DND-41 (cell line): ENCODE measurements around the gene TIE1.

Experiments used
- ATAC-seq: fragments of 200-7000 bp; cut with Tn5 transposase; 3 replicates; pipeline ENCODE4 v1.9.1; 2021; ENCODE audit warnings: low read depth; ENCODE audit not compliant: insufficient read depth
- DNase-seq: peaks from one replicate; pipeline ENCODE4 v3.0.0-alpha.2; 2020
- H2AFZ ChIP-seq: 2 replicates; pipeline ENCODE4 v1.6.0; 2012; ENCODE audit warnings: low read depth, low read length
- H3K27ac ChIP-seq: 2 replicates; pipeline ENCODE4 v1.5.1; 2012; ENCODE audit warnings: low read length, inconsistent platforms
- H3K27me3 ChIP-seq: fragments of 200-600 bp; sonication (generic); 2 replicates; pipeline ENCODE4 v1.6.0; 2012; ENCODE audit warnings: low read length, mild to moderate bottlenecking, inconsistent platforms; ENCODE audit not compliant: insufficient read depth, poor library complexity
- H3K36me3 ChIP-seq: 2 replicates; pipeline ENCODE4 v1.5.1; 2012; ENCODE audit warnings: low read length, inconsistent platforms; ENCODE audit not compliant: insufficient read depth
- H3K4me1 ChIP-seq: 2 replicates; pipeline ENCODE4 v1.5.1; 2012; ENCODE audit warnings: mild to moderate bottlenecking, low read length; ENCODE audit not compliant: insufficient read depth
- H3K4me2 ChIP-seq: 2 replicates; pipeline ENCODE4 v1.6.0; 2012; ENCODE audit warnings: mild to moderate bottlenecking, moderate library complexity, low read length, inconsistent platforms; ENCODE audit not compliant: insufficient read depth
- H3K4me3 ChIP-seq, 2 experiments: fragments of 200-600 bp in 1 of 2; shearing (Covaris generic) in 1 of 2; 2 replicates each; pipeline ENCODE4 v1.5.1; 2012 to 2016; ENCODE audit warnings: inconsistent platforms in 2 of 2, low read length in 2 of 2, mild to moderate bottlenecking in 2 of 2, low read depth in 1 of 2, moderate library complexity in 1 of 2
- H3K79me2 ChIP-seq: 2 replicates; pipeline ENCODE4 v1.6.0; 2012; ENCODE audit warnings: low read length, inconsistent platforms; ENCODE audit not compliant: insufficient read depth
- H3K9ac ChIP-seq: 2 replicates; pipeline ENCODE4 v1.6.0; 2012; ENCODE audit warnings: low read depth, mild to moderate bottlenecking, inconsistent platforms, low read length, moderate library complexity
- H3K9me3 ChIP-seq: 2 replicates; pipeline ENCODE4 v1.5.1; 2012; ENCODE audit warnings: low read length, moderate library complexity, mild to moderate bottlenecking, inconsistent platforms; ENCODE audit not compliant: insufficient read depth, severe bottlenecking
- H4K20me1 ChIP-seq: 2 replicates; pipeline ENCODE4 v1.6.0; 2012; ENCODE audit warnings: low read length; ENCODE audit not compliant: insufficient read depth
- CTCF ChIP-seq: IDR thresholded peaks from 2 replicates; pipeline ENCODE4 v1.5.1; 2012; ENCODE audit warnings: borderline replicate concordance, low read length, moderate library complexity, mild to moderate bottlenecking; ENCODE audit not compliant: poor library complexity, severe bottlenecking; ENCODE audit errors: extremely low read depth
- EZH2 ChIP-seq: IDR thresholded peaks from 3 replicates; pipeline ENCODE4 v1.6.1; 2012; ENCODE audit warnings: borderline replicate concordance, low read depth, mild to moderate bottlenecking, moderate library complexity, low read length, inconsistent platforms; ENCODE audit not compliant: severe bottlenecking

The TIE1 gene

GRCh38 chr1:43288785-43289706, 11.7 kb upstream of the TIE1 start:
- Histone ChIP-seq H3K36me3 (no peaks in the 10 kb centered on the region), H3K4me2 (no peak overlapping the region), H3K4me3 (no peak overlapping the region), H4K20me1 (0 out of 2 replicates have a peak, but pooled peaks cover 2% of the 10 kb centered on the region), H2AFZ (no peak overlapping the region), H3K4me1 (no peaks in the 10 kb centered on the region), H3K27me3 (no peaks in the 10 kb centered on the region), H3K79me2 (no peaks in the 10 kb centered on the region), H3K27ac (no peak overlapping the region), H3K9me3 (no peaks in the 10 kb centered on the region), H3K9ac (no peak overlapping the region)
- ATAC-seq (no peak), DNase-seq (no peak)
- TF ChIP-seq EZH2: no peak

- Histone ChIP-seq H3K27ac (no peak overlapping the region), H3K27me3 (no peaks in the 10 kb centered on the region), H3K9me3 (no peaks in the 10 kb centered on the region), H3K36me3 (no peaks in the 10 kb centered on the region), H3K4me3 (no peak overlapping the region), H3K9ac (no peak overlapping the region), H4K20me1 (0 out of 2 replicates have a peak, but pooled peaks cover 2% of the 10 kb centered on the region), H3K4me2 (no peak overlapping the region), H3K4me1 (no peaks in the 10 kb centered on the region), H2AFZ (no peak overlapping the region), H3K79me2 (no peaks in the 10 kb centered on the region)
- no peak for TF ChIP-seq CTCF
- no peak for TF ChIP-seq EZH2
- DNase-seq (no peak), ATAC-seq (no peak)
Measured at GRCh38 chr1:43292216-43292615, 8.6 kb upstream of the TIE1 start.

GRCh38 chr1:43292679-43293078, 8.1 kb upstream of the TIE1 start:
- H3K36me3 ChIP-seq: no peaks in the 10 kb centered on the region
- H4K20me1 ChIP-seq: 0 out of 2 replicates have a peak, but pooled peaks cover 2% of the 10 kb centered on the region
- ATAC-seq (no peak), DNase-seq (no peak)
- H3K4me1 ChIP-seq: no peaks in the 10 kb centered on the region
- H3K4me2 ChIP-seq: no peak overlapping the region
- no peaks in the 10 kb centered on the region for H3K27me3 ChIP-seq
- H3K79me2 ChIP-seq: no peaks in the 10 kb centered on the region
- no peak overlapping the region for H3K27ac ChIP-seq
- H3K9me3 ChIP-seq: no peaks in the 10 kb centered on the region
- TF ChIP-seq CTCF: no peak
- no peak for TF ChIP-seq EZH2
- no peak overlapping the region for H3K4me3 ChIP-seq
- no peak overlapping the region for H2AFZ ChIP-seq
- H3K9ac ChIP-seq: no peak overlapping the region

GRCh38 chr1:43293176-43293575, 7.6 kb upstream of the TIE1 start:
- DNase-seq (no peak), ATAC-seq (no peak)
- no peaks in the 10 kb centered on the region for H3K36me3 ChIP-seq
- H3K4me3 ChIP-seq: no peak overlapping the region
- H3K4me2 ChIP-seq: no peak overlapping the region
- H3K27me3 ChIP-seq: no peaks in the 10 kb centered on the region
- H4K20me1 ChIP-seq: 0 out of 2 replicates have a peak, but pooled peaks cover 2% of the 10 kb centered on the region
- no peaks in the 10 kb centered on the region for H3K4me1 ChIP-seq
- H3K27ac ChIP-seq: no peak overlapping the region
- H2AFZ ChIP-seq: no peak overlapping the region
- H3K9me3 ChIP-seq: no peaks in the 10 kb centered on the region
- TF ChIP-seq EZH2: no peak
- no peak overlapping the region for H3K9ac ChIP-seq
- H3K79me2 ChIP-seq: no peaks in the 10 kb centered on the region
